Right lobe of liver (tissue), 4 donors: ENCODE data around the gene POLR1D.

ENCODE experiments used
- CTCF ChIP-seq, 4 donors: fragments of 200-600 bp in 3 of 4; fragments of 450-650 bp in 1 of 4; IDR thresholded peaks; one replicate each; pipeline versions ENCODE4 v1.5.1 to v1.8.0; 2016 to 2022; ENCODE audit warnings: antibody characterized with exemption in 4 of 4, mild to moderate bottlenecking in 2 of 4
- POLR2A ChIP-seq: fragments of 450-650 bp; IDR thresholded peaks from one replicate; pipeline ENCODE4 v1.6.1; 2017; ENCODE audit warnings: antibody characterized with exemption, mild to moderate bottlenecking
- donor health status: DM: no; HTN: no; CAD: no.
- donor health status: DM: no; HTN: no; CAD: no.
- donor health status: DM: no; HTN: yes; CAD: no.

DNA sequence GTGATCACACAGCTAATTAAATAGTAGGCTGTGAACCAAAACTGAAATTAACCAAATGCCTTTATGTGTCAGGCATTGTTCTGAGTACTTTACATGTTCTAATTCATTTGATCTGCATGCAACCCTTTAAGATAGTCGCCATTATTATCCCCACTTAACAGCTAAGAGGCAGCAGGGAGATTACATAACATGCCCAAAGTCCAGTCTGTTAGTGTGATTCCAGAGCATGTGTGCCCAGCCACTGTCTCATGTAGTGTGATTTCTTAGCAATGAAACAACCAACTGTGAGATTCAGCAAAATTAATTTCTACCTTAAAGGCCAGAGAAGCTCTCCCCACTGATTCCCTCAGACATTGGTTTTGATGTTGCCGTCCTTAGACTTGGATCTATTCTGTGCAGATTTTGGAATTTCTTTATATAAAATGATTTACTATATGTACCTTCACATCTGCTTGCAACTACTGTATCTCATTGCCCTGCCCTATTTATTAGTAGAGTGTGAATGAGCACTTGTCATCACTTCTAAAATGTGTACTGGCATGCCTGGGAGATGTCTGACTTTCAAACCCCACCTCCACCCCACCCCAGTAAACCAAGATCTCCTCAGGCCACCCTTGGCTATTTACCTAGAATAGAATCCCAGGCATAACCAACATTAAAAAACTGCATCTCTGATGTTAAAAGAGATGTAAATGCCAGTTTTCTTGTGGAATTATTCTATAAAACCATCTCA, 41.2 kb downstream of the POLR1D start:
- TF ChIP-seq POLR2A (no peak), CTCF (IDR thresholded peaks at IDR 0.05) (no peak)
